ENCODE measurements around the gene TMEM38A.

TMEM38A gene, protein sequence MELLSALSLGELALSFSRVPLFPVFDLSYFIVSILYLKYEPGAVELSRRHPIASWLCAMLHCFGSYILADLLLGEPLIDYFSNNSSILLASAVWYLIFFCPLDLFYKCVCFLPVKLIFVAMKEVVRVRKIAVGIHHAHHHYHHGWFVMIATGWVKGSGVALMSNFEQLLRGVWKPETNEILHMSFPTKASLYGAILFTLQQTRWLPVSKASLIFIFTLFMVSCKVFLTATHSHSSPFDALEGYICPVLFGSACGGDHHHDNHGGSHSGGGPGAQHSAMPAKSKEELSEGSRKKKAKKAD
- 0 to 0.69 (median 0.39) reads per million in 4 donors for total RNA-seq

DNA sequence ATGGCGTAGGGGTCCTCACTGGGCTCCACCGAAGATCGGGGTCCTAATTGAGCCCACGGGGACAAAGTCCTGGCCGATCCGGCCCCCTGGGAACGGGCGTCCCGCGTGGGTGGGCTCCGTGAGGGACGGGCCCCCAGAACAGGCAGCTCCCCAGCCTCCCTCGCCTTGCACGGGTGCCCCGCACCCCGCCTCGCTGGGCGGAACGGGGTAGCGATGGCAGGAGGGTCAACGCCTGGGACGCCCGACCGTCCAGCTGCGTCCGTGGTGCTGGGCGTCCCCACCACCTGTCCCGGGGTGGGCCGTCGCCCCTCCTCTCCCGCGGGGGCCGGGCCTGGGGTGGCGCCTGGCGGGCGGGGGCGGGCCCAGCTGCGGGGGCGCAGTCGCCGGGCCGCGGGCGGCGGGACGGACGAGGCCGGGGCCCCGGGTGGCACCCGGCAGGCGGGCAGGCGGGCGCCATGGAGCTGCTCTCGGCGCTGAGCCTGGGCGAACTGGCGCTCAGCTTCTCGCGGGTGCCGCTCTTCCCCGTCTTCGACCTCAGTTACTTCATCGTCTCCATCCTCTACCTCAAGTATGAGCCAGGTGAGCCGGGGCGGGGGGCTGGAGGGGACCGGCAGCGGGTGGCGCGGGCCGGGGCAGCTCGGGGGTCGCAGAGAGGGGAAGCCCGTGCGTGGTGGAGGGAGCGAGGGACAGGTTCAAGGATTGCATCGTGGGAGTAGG lies at the start of gene TMEM38A:
Gene TMEM38A (plus strand): TSS at position 377 of the 717 bp plus-strand sequence. CDS start 79 bp downstream, at position 456.
- peak; percentile 14 to 61 (median 30) for DNase-seq

DNA sequence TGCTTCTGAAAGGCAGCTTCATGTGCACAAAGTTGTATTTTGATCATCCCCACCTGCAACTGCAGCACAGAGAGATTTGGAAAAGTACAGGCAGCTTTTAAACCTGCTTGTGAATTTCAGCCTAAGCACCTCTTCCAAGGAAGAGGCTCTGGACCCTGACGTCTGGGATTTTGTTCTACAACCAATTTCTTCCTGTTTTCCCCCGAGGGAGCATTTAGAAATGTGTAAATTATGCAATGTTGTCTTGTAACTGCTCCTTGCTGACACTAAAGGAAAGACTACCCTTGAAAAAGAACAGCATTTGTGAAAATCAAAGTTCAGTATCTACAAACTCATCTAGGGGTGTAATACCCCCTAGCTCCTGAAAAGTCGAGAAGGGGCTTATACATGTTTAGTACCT lies 48.3 kb upstream of the TMEM38A start:
- no peak for DNase-seq

DNA sequence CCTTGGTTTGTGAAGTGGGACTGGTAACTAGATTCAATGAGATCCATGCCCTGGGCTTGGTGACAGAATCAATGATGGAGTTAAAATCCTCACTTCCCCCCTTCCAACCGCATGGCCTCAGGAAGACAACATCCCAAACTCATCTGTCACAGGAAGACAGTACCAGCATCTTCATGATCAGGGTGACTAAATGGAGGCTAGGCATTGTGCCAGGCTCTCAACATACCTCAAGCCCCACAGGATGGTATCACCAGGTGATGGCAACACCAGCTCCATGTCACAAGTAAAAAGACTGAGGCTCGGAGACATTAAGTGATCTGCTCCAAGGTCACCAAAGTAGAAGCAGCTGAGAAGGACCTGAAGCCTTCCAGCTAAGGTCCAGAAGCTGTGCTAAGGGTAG lies 47.1 kb upstream of the TMEM38A start:
- DNase-seq, result no peak

DNA sequence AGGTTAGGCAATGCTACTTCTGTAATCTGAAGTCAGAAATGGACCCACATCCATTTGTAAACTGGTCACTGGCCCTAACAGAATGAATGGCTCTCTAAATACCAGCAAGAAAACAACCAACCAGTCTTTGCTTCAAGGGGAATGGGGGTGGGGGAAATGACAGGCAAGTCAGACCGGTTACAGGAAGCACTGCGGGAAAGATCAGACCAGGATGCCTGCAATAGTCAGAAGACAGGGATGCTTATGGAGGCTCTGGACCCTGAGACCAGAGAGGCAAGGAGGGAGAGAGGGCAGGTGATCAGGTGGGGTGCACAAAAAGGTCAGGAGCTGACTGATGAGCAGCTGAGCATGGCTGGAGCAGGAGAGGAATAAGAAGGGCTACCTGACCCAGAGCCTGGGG lies 46.0 kb upstream of the TMEM38A start:
- DNase-seq, result no peak

DNA sequence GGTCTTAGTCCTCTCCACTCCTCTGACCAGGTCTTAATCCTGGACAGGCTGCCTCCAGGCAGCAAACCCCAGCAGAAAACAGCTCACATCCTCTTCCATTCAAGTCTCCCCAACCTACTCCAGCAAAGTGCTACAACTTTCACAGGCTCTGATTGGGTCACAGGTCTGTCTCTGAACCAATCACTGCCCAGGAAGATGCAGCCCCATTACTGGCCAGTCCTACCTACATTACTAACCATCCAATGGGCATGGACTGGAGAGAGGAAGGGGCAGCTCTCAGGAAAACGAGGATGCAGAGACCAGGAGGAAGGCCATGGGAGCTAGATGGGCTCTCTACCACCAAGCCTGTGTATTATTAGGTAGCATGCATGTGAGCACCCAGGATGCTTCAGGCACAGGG lies 45.1 kb upstream of the TMEM38A start:
- no peak for DNase-seq

DNA sequence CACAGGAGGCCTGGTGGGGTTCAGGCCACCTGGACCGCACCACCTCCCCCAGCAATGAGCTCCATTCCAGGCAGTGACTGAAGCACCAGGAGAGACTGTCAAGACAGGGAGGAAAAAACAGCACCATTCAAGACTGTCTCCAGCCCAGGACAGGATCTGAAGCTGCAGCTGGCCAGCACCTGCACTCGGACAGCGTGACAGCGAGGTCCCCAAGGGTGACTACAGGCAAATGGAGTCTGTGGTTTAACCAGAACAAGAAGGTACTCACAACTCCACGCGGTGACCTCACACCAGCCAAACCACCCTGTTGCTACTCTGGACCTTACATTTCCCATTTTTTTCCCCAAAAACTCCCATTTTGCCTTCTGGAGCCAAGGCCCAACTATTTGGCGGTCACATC lies 42.7 kb upstream of the TMEM38A start:
- no peak for DNase-seq

DNA sequence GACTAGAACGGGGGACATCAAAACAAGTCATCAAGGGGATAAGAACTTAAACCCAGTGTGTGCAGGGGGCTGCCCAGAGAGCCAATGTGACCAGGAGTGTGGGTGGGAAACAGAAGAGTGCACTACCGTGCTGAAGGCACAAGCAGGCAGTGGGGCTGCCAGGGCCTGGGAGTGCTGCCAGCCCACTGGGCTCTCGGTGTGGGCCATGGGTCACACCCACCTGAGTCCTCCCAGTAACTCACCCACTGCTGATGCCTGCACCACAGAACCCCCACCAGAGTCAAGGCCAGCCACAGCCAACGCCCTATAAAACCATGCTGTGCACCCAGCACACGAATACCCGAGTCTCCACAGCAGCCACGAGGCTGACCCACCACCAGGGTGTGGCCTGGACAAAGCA lies 41.5 kb upstream of the TMEM38A start:
- DNase-seq, result no peak

DNA sequence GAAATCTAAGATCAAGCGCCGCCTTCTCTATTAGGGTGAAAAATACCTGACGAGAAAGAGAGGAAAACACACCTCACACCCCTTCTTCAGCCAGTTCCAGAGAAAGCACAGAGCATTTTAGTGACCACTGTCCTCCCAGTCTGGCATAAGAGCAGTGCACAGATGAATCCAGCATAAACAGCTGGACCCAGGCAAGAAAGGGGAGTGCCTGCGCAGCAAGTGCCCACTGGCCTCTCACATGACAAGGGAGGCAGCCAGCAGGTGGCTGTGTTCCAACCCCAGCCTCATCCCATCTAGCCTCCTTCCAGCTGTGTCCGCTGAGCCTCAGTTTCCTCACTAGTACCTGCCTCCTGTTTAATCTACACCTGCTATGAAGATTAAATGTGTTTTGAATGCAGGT lies 40.9 kb upstream of the TMEM38A start:
- no peak for DNase-seq

DNA sequence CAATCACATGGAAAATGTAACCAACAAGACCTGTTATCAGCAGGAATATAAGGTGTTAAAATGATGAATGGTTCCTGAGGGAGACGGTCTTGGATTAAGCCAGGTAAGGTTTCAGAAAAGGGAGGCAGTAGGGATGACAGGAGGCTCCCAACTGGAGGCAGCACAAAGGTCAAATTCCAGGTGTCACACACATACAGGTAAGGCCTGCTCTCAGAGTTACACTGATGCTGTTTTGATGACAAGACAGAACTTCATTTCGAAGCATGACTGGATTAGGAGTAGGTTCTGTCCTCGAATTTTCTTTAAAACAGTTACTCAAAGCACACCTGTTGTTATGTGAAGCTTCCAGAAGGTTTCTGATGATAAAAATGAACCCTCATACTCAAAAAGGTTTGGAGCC lies 40.4 kb upstream of the TMEM38A start:
- DNase-seq, result no peak

DNA sequence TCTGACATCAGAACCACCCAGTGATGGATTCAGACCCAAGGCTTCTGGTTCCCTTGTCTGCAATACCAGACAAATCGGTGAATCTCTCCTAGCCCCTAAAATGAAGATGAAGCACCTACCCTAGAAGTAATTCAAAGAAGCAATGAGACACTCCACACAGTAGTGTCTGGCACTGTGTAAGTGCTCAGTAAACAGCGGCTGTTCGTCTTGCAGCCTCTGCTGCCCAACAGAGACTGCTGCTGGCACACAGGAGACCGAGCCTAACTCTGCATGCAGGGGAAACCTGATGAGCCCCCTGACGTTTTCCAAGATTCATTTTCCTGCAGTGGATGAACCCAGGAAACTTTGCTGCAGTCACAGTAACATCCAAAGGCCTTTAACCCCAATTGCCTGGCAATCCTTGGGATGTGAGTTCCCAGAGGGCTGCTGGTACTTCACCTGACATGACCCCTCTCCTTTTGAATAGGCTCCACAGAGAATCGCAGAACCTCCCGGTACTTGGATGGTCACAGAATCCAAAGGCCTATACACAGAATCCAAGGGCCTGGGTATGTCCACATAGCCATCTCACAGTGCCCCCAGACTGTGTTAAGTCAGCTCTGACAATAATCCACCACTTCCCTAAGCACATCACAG lies 39.7 kb upstream of the TMEM38A start:
- DNase-seq, result no peak

DNA sequence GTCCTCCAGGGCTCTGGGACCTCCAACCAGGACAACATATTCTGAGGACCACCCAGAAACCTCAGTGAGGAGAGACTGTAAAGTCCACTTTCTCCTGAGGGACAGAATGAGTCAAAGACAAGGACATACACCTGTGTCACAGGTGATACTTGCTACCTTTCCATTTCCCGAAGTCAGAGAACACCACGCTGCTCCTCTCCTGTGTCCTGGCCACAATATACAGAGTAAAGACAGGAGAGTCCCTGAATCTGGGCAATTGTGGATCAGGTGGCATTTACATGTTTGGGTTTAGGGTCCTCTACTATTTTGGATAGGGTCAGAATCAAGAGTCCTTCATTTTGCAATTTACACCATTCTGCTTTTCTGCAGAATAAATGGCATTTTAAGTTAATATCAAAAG lies 37.9 kb upstream of the TMEM38A start:
- no peak for DNase-seq

DNA sequence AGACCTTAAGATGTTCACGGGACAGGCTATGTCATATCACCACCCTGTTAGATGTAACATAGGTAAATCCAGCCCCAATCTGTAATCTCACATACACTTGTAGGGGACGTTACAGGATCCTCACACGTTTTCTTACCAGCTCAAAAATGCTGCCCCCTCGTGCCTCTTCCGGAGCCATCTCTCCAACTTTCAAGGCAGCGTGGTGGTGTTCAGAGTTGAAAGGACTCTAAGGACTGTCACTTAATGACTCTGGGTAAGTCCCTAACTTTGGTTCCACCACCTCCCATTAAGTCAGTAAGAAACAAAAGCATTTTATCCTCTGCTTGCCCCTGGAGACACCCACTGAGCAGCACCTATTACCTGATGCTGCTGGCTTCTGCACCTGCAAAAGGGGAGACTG lies 37.4 kb upstream of the TMEM38A start:
- no peak for DNase-seq

DNA sequence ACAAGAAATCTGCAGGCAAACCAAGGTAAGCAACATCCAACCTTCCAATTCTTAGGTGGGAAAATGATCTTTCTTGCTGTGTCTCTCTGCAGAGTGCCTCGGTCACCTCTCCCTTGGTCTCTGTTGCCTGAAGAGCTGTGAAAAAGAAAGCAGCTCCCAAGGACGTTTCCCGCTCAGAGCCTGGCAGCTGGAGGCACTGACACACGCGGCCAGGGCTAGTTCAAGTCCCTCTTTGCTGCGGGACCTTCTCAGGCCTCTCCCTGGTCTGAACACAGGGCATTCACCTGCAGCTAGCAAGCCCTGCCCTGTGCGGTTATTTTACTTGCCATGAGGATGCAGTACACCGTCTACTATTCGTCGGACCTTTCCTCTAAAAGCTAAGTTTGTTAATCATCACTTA lies 36.7 kb upstream of the TMEM38A start:
- DNase-seq, result no peak

DNA sequence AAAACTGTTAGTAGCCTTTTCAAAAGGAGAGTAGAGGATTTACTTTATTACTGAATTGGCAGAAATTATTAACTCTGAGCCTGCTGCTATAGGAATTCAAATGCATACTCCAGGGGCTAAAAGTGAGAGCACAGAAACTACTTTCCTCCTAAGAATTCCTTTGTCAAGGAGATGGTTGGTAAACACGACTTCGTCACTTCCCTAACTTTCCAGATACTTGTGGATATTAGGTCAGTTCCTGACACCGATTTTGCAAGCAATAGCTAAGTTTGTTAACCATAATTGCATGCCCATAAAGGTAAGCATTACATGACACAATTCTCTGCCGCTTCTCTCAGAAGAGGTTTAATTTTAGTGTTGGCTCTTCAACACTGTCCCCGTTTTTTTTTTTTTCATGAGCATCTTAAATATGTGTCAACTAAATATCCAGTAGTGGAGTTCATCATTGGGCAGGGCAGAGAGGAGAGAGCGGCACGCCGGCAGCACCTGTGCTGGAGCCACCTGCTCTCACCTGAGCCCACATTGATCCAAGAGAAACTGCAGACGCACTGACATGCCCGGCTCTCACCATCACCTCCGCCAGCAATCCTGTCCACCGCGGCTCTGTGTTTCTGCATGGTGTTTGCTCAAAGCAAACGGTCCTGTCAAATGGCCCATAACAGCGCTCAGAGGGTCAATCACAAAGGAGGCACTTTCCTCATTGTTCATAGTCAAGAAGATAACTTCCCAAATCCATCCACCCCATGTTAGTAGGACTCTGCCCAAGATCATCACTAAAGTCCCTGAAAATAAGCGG lies 35.6 kb upstream of the TMEM38A start:
- DNase-seq, result no peak

DNA sequence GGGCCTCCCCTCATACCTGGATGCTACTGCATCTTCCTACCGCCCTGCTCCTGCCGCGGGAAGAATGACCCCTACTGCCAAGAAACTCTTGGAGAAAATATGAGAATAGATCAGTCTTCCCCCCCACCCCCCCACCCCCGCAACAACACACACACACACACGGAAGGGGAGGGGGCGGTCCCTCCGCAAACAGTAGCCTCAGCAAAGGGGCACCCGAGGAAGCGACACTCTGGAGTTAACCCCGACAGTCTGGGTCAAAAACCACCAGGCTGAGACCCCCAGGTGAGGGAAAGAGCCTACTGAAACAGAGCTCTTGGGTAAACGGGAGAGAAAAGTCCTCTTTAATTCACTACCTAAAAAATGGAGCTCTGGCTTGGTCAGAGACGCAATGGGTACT lies 34.1 kb upstream of the TMEM38A start:
- DNase-seq, result no peak

DNA sequence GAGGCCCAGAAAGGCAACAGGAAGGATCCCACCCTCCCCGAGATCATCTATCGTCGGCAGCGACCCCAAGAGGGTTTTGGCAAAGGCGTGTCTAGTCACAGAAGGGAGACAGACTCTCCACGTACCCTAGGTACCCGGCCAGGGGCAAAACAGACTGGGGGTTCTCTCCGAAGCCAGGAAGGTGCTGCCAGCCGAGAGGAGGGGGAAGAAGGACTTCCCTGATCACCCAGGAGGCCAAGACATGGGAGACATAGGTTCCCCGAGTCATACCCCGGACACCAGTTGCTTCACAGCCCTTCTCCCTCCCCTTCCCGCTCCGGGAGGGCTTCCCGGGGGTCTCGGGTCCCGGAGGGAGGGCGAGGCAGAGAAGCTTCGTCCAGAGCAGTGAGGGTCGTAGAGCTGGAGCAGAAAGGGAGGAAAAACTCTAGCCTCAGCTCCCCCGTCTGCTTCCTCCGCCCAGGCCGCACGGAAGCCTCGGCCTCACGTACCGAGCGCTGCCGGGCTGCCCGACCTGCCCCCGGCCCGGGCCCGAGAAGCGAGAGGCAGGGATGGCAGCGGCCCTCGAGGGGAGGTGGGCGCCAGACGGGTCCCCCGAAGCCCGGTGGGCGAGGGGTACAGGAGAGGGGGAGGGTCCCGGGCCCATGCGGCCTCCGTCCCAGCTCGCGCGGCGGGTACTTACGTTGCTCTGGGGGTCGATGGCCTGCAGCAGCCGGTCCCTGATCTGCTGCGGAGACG lies 33.6 kb upstream of the TMEM38A start:
- DNase-seq, result peak in 2 of 5 donors; percentile 6 to 16

DNA sequence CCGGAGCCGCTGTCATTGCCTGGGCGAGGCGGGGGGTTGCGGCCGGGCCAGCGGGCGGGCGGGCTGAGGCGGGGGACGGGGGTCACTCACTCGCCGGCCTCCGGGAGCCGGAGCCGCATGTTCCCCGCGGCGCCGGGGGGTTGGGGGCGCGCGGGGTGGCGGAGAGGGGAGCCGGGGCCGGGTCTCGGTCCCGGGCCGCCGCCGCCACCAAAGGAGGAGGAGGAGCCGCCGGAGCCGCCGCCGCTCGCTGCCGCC lies 33.1 kb upstream of the TMEM38A start:
- no peak for DNase-seq

DNA sequence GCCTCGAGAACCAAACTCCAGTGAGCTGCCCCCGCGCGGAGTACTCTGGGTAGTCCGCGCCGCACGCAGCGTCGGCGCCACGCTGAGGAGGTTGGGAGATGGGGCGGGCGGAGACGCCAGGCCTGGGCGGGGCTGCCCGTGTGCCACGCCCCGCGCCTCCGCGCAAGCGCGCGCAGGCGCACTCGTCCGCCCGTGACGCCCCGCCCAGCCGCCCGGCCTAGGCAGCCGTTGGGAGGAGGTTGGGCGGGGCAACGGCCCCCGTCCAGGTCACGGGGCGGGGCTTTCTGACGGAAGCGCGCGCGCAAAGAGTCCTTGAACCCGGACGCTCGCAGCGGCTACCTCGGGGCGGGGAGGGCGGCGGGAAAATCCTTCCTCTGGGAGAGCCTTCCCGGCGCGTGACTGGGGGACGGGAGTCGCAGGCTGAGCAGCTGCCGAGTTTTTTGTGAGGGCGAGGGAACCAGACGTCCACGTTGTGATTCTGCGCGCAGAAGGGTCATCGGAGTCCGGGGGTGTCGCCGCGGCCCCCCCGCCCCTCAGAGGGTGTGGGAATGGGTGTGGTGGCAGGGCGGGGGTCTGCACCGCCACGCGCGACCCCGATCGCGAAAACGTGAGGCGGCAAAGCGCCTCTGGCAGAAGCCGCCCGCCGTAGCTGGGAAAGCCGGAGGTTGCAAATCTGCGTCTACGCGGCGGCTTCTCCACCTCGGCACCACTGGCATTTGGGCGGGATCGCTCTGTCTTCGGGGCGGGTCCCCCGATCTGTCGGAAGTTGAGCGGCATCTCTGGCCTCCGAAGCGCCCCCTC lies 32.6 kb upstream of the TMEM38A start, which contains the start of gene MED26:
Gene MED26 (minus strand): TSS at position 22 of the 801 bp plus-strand sequence. CDS start 261 bp downstream, outside the sequence.
- peak; percentile 88 to 97 (median 92) for DNase-seq

DNA sequence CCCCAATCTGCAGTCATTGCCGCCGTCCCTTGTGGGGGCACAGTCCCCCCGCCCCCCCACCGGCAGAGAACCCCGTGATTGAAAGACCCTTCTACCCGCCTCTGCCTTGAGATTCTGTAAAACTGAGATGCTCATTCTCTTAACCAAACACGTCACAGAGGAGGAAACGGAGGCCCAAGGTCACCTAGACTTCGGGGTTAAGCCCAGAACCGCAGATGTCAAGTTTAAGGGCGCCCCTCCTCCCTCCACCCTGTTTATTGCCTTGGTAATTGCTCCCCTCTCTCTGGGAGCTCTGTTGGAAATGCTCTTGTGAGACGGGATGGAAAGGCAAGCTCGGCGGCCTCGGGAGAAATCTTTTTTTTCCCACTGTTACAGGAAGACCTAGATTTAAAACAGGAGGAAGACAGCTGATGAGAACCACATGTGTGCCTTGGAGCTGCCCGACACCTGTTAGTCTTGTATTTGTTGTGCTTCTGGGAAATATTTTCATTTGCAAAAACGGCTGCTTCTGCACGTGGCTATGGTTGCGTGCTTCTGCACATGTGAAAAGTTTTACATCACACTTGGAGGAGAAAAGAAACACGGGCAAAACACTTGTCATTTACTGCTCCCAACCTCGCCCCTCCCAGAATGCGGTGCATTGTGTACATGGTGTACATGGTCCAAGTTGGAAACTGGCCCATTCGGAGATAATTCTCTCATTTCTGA lies 31.8 kb upstream of the TMEM38A start:
- DNase-seq, result peak in 1 of 5 donors; percentile 61

DNA sequence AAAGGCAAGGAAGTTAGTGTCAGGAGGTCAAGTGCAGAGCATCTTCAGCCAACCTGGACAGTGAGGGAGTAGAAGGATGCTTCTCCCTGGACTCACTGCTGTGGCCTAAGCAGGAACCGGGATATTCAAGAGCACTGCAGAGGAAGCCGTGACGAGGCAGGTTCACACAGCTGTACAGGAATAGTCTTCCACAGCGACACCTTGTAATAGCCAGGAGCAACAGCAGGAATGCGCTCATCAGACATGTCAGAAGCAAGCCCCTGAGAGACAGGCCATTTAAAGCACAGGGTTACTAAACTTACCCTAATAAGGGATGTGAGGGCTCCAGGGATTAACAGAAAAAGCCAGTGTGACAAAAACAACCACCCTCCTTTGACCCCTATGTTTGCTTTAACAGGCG lies 29.5 kb upstream of the TMEM38A start:
- DNase-seq, result no peak

DNA sequence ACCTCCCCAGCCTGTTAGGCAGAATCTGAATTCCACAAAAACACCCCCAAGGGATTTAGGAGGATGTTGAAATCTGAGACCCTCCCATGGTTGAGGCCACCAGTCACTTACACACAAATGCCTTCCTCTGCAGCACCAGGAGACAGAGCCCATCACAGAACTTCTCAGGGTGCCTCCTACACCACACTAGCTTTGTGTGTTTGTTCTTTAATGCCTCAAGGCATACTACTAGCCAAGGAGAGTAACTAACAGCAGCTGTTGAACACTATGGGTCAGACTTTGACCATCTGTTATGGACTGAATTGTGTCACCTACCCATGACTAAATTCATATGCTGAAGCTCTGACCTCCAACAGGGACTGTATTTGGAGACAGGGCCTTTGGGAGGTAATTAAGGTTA lies 23.4 kb upstream of the TMEM38A start:
- no peak for DNase-seq

All from T-helper 1 cell (primary cell).